ENCODE results near the gene GMPPB. TPM values are rescaled to one million over a fixed set of nuclear protein-coding genes. Genes with fewer than 3 reads are reported as not detected.

Gene GMPPB
- total and polyA plus RNA-seq, 4 donors: 12.6 to 57.8 (median 35.6) TPM

GRCh38 chr3:49707113-49707480 lies 16.7 kb downstream of the GMPPB start (continued):
- no peak for TF ChIP-seq REST (IDR thresholded peaks at IDR 0.05)

DNA sequence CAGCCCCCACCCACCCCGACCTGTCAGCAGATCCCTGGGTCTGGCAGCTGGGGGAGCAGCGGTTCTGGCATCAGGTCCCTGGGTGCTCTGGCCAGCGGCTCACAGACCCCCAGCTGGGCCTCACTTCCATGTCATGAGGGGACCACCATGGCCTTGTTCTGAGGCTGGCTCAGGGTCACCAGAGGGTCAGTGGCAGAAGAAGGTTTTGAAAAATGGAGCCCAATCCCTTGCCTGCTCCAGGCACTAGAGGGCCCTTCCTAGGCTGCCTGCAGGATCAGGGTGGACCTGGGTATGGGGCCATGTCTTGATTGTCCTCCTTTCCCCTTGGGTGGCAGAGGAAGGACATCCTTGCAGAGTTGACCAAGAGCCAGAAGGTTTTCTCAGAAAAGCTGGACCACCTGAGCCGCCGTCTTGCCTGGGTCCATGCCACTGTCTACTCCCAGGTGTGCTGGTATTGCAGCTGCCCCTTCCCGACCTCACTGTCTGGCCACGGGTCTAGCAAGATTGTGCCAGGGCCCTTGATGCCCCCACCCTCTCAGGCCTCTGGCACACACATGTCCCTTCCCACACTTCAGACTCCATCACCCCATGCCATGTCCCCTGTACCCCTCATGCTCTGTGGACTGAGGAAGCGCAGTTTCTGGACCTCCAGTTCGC lies 17.2 kb downstream of the GMPPB start:
- H3K27ac ChIP-seq (ENCODE audit: low read depth in 1 of 2, low read length in 2 of 2): no peak overlapping the region
- peaks cover 20 to 65% (median 41%) of the 10 kb centered on the region in 4 donors for H3K36me3 ChIP-seq (ENCODE audit: control insufficient read depth in 4 of 4, insufficient read depth in 3 of 4, low read depth in 1 of 4, low read length in 3 of 4)
- TF ChIP-seq TAF1 (conservative IDR thresholded peaks at IDR 0.05) (no peak), NR2F2 (IDR thresholded peaks at IDR 0.05) (no peak)
- TF ChIP-seq, protein P1, sequence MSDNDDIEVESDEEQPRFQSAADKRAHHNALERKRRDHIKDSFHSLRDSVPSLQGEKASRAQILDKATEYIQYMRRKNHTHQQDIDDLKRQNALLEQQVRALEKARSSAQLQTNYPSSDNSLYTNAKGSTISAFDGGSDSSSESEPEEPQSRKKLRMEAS (IDR thresholded peaks at IDR 0.05): no peak
- WGBS: 90% methylated on average over 9 of the region's 9 CpGs
- H3K9ac ChIP-seq (ENCODE audit: low read depth in 1 of 2, low read length in 2 of 2): no peak overlapping the region
- no peaks in the 10 kb centered on the region for H3K4me1 ChIP-seq (ENCODE audit: control insufficient read depth in 4 of 4, insufficient read depth in 4 of 4, low read length in 3 of 4)
- no peaks in the 10 kb centered on the region for H3K27me3 ChIP-seq (ENCODE audit: control insufficient read depth in 4 of 4, insufficient read depth in 4 of 4, low read length in 3 of 4)
- H3K4me3 ChIP-seq (ENCODE audit: low read depth in 1 of 3, low read length in 3 of 3): no peak overlapping the region
- DNase-seq (ENCODE audit: low spot score): no peak
- H3K9me3 ChIP-seq (ENCODE audit: control insufficient read depth in 4 of 4, low read length in 3 of 4): no peaks in the 10 kb centered on the region

DNA sequence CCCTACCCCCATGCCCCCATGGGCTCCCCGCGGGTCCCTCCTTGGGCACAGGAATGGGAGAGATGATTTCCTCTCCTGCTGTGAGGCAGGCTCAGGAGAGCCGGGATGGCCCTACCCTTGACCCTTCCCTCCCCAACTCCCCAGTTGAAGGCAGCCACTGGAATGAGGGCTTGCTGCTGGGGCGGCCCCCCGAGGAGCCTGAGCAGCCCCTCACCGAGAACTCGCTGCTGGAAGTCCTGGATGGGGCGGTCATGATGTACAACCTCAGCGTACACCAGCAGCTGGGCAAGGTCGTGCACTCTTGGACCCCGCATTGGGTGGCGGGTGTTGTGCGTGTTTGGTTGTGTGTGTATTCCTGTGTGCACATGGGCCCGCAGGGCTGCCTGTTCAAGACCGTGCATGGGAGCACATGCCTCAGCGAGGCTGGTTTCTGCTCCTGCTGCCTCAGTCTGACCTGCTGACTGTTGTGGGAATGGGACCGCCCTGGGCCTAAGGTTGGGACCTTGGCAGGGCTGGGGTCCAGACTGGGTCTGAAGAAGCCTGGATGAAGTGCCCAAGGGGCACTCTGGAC lies 18.3 kb downstream of the GMPPB start:
- no peaks in the 10 kb centered on the region for H3K27me3 ChIP-seq (ENCODE audit: control insufficient read depth in 4 of 4, insufficient read depth in 4 of 4, low read length in 3 of 4)
- H3K36me3 ChIP-seq (ENCODE audit: control insufficient read depth in 4 of 4, insufficient read depth in 3 of 4, low read depth in 1 of 4, low read length in 3 of 4): peaks cover 17 to 73% (median 39%) of the 10 kb centered on the region in 4 donors

More for the DNA sequence above, 18.3 kb downstream of the GMPPB start:
- H3K9me3 ChIP-seq (ENCODE audit: control insufficient read depth in 4 of 4, low read length in 3 of 4): no peaks in the 10 kb centered on the region
- WGBS: 96% methylated on average over 17 of the region's 17 CpGs
- no peak overlapping the region for H3K4me3 ChIP-seq (ENCODE audit: low read depth in 1 of 3, low read length in 3 of 3)
- TF ChIP-seq EGR1 (IDR thresholded peaks at IDR 0.05; ENCODE audit: low read depth in 2 of 2) (no peak), HNF4G (IDR thresholded peaks at IDR 0.05) (no peak), TAF1 (conservative IDR thresholded peaks at IDR 0.05) (no peak), FOXA2 (IDR thresholded peaks at IDR 0.05) (no peak), RAD21 (IDR thresholded peaks at IDR 0.05) (no peak), FOXA1 (IDR thresholded peaks at IDR 0.05) (no peak), SP1 (IDR thresholded peaks at IDR 0.05) (no peak), NR2F2 (IDR thresholded peaks at IDR 0.05) (no peak), GABPA (IDR thresholded peaks at IDR 0.05 in 1 of 2, conservative IDR thresholded peaks at IDR 0.05 in 1 of 2) (no peak), REST (IDR thresholded peaks at IDR 0.05) (no peak), CTCF (IDR thresholded peaks at IDR 0.05; ENCODE audit: low read depth, low read length, missing input control) (no peak), HNF4A (conservative IDR thresholded peaks at IDR 0.05) (no peak), RXRA (IDR thresholded peaks at IDR 0.05) (no peak), JUND (IDR thresholded peaks at IDR 0.05) (no peak), YY1 (IDR thresholded peaks at IDR 0.05) (no peak)
- TF ChIP-seq, protein P2, sequence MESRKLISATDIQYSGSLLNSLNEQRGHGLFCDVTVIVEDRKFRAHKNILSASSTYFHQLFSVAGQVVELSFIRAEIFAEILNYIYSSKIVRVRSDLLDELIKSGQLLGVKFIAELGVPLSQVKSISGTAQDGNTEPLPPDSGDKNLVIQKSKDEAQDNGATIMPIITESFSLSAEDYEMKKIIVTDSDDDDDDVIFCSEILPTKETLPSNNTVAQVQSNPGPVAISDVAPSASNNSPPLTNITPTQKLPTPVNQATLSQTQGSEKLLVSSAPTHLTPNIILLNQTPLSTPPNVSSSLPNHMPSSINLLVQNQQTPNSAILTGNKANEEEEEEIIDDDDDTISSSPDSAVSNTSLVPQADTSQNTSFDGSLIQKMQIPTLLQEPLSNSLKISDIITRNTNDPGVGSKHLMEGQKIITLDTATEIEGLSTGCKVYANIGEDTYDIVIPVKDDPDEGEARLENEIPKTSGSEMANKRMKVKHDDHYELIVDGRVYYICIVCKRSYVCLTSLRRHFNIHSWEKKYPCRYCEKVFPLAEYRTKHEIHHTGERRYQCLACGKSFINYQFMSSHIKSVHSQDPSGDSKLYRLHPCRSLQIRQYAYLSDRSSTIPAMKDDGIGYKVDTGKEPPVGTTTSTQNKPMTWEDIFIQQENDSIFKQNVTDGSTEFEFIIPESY (IDR thresholded peaks at IDR 0.05): no peak
- TF ChIP-seq, protein P1 (IDR thresholded peaks at IDR 0.05): no peak
- TF ChIP-seq, protein P3, sequence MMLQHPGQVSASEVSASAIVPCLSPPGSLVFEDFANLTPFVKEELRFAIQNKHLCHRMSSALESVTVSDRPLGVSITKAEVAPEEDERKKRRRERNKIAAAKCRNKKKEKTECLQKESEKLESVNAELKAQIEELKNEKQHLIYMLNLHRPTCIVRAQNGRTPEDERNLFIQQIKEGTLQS (IDR thresholded peaks at IDR 0.05): no peak
- H3K27ac ChIP-seq (ENCODE audit: low read depth in 1 of 2, low read length in 2 of 2): no peak overlapping the region
- H3K9ac ChIP-seq (ENCODE audit: low read depth in 1 of 2, low read length in 2 of 2): no peak overlapping the region
- H3K4me1 ChIP-seq (ENCODE audit: control insufficient read depth in 4 of 4, insufficient read depth in 4 of 4, low read length in 3 of 4): no peaks in the 10 kb centered on the region
- DNase-seq (ENCODE audit: low spot score): no peak

Data from liver (tissue), 9 donors.